ENCODE results near the gene CH25H.

The CH25H gene

DNA sequence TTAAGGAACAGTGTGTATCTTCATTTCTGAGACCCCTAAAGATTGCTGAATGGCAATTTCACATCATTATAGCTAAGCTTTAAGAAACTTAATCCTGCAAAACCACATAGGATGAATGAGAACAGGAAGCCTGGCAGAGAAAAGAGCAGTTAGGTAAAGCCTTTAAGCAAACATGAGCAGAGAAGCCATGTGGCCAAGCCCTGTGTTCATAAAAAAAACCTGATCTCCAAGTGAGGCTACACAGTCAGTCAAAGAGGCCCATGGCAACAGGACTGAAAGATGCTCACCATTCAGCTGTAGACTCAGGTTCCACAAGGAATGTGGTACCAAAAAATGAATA is 35.2 kb upstream of the CH25H start:
- H3K4me3 ChIP-seq (ENCODE audit: low read depth, low read length): no peak overlapping the region

DNA sequence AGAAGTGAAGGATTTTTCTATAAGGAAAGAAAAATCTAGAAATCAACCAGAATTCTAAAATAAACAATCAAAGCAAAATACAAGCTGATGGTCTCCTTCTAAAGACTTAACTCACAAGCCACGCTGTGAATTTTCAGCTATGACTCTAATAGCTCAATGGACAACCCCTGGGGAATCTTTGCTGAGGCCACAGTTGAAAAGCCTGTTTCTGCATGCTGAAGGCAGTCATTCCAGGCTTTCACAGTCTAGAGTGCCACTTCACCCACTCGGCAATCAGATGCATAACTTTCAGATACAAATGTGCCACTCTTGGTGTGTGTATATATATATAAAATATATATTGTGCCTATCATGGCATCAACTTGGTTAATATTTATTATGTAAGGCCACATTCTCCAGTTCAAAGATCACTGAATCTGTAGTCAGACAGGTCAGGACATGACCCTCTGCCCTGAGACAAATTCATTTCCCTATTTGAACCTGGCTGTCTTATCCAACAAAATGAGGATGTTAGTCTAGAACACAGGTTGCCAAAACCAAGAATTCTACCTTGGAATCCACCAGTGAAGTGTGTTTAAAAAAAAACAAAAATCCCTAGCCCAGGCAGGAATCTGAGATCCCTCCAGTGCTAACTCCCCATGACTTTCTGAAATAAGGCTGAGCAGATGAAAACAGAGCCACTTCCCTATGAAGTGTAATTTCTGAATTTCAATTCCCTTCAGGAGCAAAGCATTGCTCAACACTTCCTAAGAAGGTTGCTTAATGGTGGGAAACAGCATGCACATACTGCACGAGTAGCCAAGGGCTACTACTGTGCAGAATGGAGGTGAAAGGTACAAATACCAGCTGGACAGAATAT is 34.6 kb upstream of the CH25H start:
- Histone ChIP-seq H3K4me1 (ENCODE audit: control insufficient read depth, insufficient read depth, low read length) (peaks cover 11% of the 10 kb centered on the region), H3K9me3 (ENCODE audit: control insufficient read depth, insufficient read depth, low read length) (no peaks in the 10 kb centered on the region), H3K36me3 (ENCODE audit: control insufficient read depth, insufficient read depth, low read length) (no peaks in the 10 kb centered on the region), H3K27me3 (ENCODE audit: control insufficient read depth, insufficient read depth, low read length) (no peaks in the 10 kb centered on the region), H3K9ac (ENCODE audit: low read depth, low read length) (no peak overlapping the region), H3K4me3 (ENCODE audit: low read depth, low read length) (no peak overlapping the region)

More for the DNA sequence above, 35.2 kb upstream of the CH25H start:
- Histone ChIP-seq H3K36me3 (ENCODE audit: control insufficient read depth, insufficient read depth, low read length) (no peaks in the 10 kb centered on the region), H3K27me3 (ENCODE audit: control insufficient read depth, insufficient read depth, low read length) (no peaks in the 10 kb centered on the region), H3K4me1 (ENCODE audit: control insufficient read depth, insufficient read depth, low read length) (peaks cover 11% of the 10 kb centered on the region), H3K9me3 (ENCODE audit: control insufficient read depth, insufficient read depth, low read length) (no peaks in the 10 kb centered on the region), H3K9ac (ENCODE audit: low read depth, low read length) (no peak overlapping the region)

DNA sequence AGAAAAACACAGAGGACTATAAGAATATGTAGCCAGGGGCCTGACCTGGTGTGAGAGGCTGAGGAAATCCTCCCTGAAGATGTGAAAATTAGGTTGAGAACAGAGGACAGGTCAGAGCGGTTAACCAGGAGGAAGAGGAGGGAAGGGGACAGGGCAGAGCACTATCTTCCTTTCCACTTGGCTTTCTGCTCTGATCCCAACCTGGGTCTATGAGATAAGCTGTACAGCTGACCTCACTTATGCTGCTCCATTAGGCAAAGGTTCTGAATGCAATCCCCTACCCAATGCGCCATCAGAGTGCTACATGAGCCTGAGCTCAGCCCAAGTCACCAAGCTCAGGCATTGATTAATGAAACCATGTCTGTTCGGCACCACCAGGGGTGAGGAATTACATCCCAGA is 33.9 kb upstream of the CH25H start:
- Histone ChIP-seq H3K4me3 (ENCODE audit: low read depth, low read length) (no peak overlapping the region), H3K27me3 (ENCODE audit: control insufficient read depth, insufficient read depth, low read length) (no peaks in the 10 kb centered on the region), H3K9ac (ENCODE audit: low read depth, low read length) (no peak overlapping the region), H3K4me1 (ENCODE audit: control insufficient read depth, insufficient read depth, low read length) (peaks cover 11% of the 10 kb centered on the region), H3K9me3 (ENCODE audit: control insufficient read depth, insufficient read depth, low read length) (no peaks in the 10 kb centered on the region), H3K36me3 (ENCODE audit: control insufficient read depth, insufficient read depth, low read length) (no peaks in the 10 kb centered on the region)

DNA sequence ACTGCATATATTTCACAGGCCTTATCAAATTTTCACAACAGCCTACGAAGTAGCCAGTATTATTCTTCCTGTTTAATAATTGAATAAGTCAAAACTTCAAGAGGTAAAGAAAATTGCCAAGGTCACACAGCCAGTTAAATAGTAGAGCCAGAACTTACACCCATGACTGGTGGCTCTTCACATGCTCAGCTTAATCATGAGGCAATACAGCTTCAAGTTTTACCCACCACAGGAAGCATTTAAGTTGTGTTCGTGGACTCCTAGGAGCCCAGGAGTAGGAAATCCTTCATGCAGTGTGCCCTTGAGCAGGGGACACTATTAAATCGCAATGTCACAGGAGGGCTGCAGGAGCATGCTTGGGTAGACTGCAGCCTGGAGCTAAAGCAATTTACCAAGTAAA is 33.4 kb upstream of the CH25H start:
- H3K36me3 ChIP-seq (ENCODE audit: control insufficient read depth, insufficient read depth, low read length): no peaks in the 10 kb centered on the region
- H3K27me3 ChIP-seq (ENCODE audit: control insufficient read depth, insufficient read depth, low read length): no peaks in the 10 kb centered on the region
- peaks cover 11% of the 10 kb centered on the region for H3K4me1 ChIP-seq (ENCODE audit: control insufficient read depth, insufficient read depth, low read length)
- no peak overlapping the region for H3K9ac ChIP-seq (ENCODE audit: low read depth, low read length)
- H3K4me3 ChIP-seq (ENCODE audit: low read depth, low read length): no peak overlapping the region
- H3K9me3 ChIP-seq (ENCODE audit: control insufficient read depth, insufficient read depth, low read length): no peaks in the 10 kb centered on the region

DNA sequence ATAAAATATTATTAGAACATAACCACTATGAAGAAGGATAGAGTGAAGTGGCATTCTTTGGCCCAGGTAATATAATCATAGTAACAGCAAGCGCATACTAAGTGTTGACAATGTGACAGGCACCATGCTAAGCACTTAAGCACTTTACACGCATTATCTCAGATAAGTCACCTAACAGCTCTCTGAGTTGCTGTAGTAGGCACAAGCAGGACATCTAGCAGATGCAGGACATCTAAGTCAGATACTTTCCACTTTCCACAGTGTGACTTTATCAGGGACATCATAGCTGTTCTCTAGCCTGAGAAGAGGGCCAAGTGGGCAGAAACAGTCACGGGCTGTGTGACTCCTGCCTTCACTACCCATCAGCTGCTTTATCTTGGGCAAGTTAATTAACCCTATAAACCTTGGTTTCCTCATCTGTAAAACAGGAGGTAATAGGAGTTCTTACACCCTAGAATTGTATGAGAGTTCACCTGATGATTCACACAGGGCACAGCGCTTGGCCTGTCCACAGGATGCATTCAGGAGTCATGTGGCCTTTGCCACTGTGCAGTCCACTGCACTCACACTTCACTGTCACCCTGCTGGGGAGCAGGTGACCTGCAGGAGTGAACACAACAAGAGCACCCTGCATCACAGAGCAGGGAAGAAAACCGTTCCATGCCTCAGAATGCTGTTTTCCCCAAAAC is 32.0 kb upstream of the CH25H start:
- H3K27me3 ChIP-seq (ENCODE audit: control insufficient read depth, insufficient read depth, low read length): no peaks in the 10 kb centered on the region
- no peak overlapping the region for H3K9ac ChIP-seq (ENCODE audit: low read depth, low read length)
- no peaks in the 10 kb centered on the region for H3K9me3 ChIP-seq (ENCODE audit: control insufficient read depth, insufficient read depth, low read length)
- no peak overlapping the region for H3K4me3 ChIP-seq (ENCODE audit: low read depth, low read length)
- peaks cover 11% of the 10 kb centered on the region for H3K4me1 ChIP-seq (ENCODE audit: control insufficient read depth, insufficient read depth, low read length)
- H3K36me3 ChIP-seq (ENCODE audit: control insufficient read depth, insufficient read depth, low read length): no peaks in the 10 kb centered on the region

DNA sequence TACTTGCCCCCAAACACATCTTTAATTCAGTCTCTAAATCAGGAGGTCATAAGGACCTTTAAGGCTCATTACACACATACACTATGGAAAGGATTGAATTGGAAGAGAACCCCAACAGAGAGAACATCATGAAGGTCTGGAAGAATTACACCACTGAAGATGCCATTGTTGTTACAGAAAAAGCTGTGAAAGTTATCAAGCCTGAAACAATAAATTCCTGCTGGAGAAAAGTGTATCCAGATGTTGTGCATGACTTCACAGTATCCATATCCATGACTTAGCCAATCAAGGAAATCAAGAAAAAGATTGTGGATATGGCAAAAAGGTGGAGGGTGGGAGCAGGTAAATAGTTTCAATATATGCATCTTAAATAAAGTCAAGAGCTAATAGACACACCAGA is 30.7 kb upstream of the CH25H start:
- H3K9ac ChIP-seq (ENCODE audit: low read depth, low read length): no peak overlapping the region
- H3K4me3 ChIP-seq (ENCODE audit: low read depth, low read length): no peak overlapping the region
- H3K27me3 ChIP-seq (ENCODE audit: control insufficient read depth, insufficient read depth, low read length): no peaks in the 10 kb centered on the region
- H3K9me3 ChIP-seq (ENCODE audit: control insufficient read depth, insufficient read depth, low read length): no peaks in the 10 kb centered on the region
- peaks cover 7% of the 10 kb centered on the region for H3K4me1 ChIP-seq (ENCODE audit: control insufficient read depth, insufficient read depth, low read length)
- no peaks in the 10 kb centered on the region for H3K36me3 ChIP-seq (ENCODE audit: control insufficient read depth, insufficient read depth, low read length)

DNA sequence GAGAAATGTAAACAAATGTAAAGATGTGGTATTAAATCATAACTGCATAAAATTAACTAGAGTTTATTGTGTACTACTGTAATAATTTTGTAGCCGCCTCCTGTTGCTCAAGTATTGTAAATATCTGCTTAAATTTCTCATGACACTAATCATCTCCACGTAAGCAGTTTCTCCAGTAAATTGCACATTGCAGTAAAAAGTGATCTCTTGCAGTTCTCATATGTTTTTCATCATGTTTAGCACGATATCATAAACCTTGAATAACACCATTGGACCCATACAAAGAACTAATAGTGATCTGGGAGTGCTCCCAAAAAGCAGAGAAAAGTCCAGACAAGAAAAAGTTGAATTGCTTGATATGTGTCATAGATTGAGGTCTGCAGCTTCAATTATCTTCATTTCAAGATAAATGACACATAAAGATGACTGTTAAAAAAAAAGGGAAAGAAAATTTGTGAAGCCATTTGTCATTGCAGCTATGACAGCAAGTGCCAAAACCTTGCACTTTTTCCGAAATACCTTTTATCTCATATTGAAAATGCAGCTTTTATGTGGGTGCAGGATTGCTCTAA is 29.2 kb upstream of the CH25H start:
- Histone ChIP-seq H3K4me1 (ENCODE audit: control insufficient read depth, insufficient read depth, low read length) (no peaks in the 10 kb centered on the region), H3K27me3 (ENCODE audit: control insufficient read depth, insufficient read depth, low read length) (no peaks in the 10 kb centered on the region), H3K36me3 (ENCODE audit: control insufficient read depth, insufficient read depth, low read length) (no peaks in the 10 kb centered on the region), H3K9me3 (ENCODE audit: control insufficient read depth, insufficient read depth, low read length) (no peaks in the 10 kb centered on the region), H3K9ac (ENCODE audit: low read depth, low read length) (no peak overlapping the region), H3K4me3 (ENCODE audit: low read depth, low read length) (no peak overlapping the region)

DNA sequence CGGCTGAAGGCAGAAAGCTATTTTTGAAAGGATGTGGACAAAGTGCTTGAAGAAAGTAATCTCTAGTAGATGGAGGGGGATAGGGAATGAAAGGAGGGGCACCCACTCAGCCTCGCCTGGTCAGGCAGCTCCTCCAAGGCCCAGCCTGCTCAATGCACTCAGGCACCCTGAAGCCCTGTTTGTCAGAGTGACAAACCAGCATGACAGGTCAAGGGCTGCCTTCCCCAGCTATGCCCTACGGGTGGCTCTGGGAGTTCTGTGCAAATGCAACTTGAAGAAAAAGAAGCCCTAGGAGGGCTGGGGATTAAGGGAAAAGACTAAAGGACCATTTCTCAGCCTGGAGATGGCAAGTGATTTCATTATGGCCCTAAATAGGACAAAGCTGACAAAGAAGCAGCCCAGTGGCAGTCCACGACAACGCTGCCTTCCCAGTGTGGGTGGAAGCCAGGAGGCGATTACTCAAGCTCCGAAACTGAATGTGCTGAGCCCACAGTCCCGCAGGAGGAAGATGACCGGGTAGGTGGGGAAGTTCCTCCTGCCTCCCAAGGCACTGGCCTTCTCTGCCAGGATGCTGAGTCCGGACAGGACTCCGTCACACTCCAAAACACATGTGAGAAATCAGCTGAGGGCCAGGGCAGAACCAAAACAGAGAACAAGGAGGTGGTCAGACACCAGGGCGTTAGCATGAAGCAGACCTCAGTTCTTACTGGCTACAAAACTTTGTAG is 28.1 kb upstream of the CH25H start:
- no peaks in the 10 kb centered on the region for H3K4me1 ChIP-seq (ENCODE audit: control insufficient read depth, insufficient read depth, low read length)
- H3K4me3 ChIP-seq (ENCODE audit: low read depth, low read length): no peak overlapping the region
- no peaks in the 10 kb centered on the region for H3K9me3 ChIP-seq (ENCODE audit: control insufficient read depth, insufficient read depth, low read length)
- no peaks in the 10 kb centered on the region for H3K27me3 ChIP-seq (ENCODE audit: control insufficient read depth, insufficient read depth, low read length)
- no peak overlapping the region for H3K9ac ChIP-seq (ENCODE audit: low read depth, low read length)
- H3K36me3 ChIP-seq (ENCODE audit: control insufficient read depth, insufficient read depth, low read length): no peaks in the 10 kb centered on the region

DNA sequence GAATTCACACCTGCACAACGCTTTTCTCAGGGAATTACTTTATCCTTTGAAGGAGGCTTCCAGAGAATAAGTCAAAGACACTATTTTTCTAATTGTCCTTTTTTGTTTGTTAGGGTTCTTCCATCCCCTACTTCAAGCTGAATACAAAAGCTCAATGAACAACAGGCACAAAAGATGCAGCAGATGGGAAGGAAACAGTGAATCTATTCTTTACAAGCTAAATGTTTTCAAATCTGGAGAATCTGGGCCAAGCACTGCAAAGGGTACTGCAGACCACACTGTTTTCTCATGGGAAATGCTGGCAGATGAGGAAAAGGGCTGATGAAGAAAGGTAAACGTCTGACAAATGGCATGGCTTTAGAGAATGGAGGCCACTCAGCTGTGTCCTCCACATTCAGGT is 25.9 kb upstream of the CH25H start:
- Histone ChIP-seq H3K27me3 (ENCODE audit: control insufficient read depth, insufficient read depth, low read length) (no peaks in the 10 kb centered on the region), H3K9ac (ENCODE audit: low read depth, low read length) (no peak overlapping the region), H3K36me3 (ENCODE audit: control insufficient read depth, insufficient read depth, low read length) (no peaks in the 10 kb centered on the region), H3K9me3 (ENCODE audit: control insufficient read depth, insufficient read depth, low read length) (peaks cover 5% of the 10 kb centered on the region), H3K4me1 (ENCODE audit: control insufficient read depth, insufficient read depth, low read length) (no peaks in the 10 kb centered on the region), H3K4me3 (ENCODE audit: low read depth, low read length) (no peak overlapping the region)

DNA sequence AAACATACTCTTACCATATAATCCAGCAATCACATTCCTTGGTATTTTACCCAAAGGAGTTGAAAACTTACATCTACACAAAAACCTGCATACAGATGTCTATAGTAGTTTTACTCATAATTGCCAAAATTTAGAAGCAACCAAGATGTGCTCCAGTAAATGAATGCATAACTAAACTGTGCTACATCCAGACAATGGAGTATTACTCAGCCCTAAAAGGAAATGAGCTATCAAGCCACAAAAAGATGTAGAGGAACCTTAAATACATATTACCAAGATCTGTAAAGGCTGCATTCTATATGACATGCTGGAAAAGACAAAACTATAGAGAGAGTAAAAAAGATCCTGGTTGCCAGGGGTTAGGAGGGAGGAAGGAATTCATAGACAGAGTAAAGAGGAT is 21.8 kb upstream of the CH25H start:
- H3K27me3 ChIP-seq (ENCODE audit: control insufficient read depth, insufficient read depth, low read length): no peaks in the 10 kb centered on the region
- H3K9me3 ChIP-seq (ENCODE audit: control insufficient read depth, insufficient read depth, low read length): peaks cover 5% of the 10 kb centered on the region
- no peak overlapping the region for H3K9ac ChIP-seq (ENCODE audit: low read depth, low read length)
- H3K4me3 ChIP-seq (ENCODE audit: low read depth, low read length): no peak overlapping the region
- no peaks in the 10 kb centered on the region for H3K36me3 ChIP-seq (ENCODE audit: control insufficient read depth, insufficient read depth, low read length)
- no peaks in the 10 kb centered on the region for H3K4me1 ChIP-seq (ENCODE audit: control insufficient read depth, insufficient read depth, low read length)

DNA sequence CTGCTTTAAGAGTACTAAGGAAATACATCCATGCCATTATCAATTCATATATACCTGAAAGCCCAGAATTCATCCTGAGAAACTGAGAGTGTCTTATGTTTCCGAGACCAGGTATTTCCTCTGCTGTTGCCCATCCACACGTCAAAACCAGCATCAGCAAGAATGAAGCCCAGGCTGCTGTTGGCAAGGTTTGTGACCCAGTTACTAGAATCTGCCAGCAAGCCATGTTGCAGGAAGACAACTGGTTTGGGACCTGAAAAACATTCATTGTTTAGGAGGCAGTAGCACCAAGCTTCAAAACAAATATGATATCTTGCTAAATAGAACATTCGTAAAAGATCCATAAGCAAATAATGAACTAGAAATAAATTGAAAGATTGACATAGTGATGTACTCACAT is 21.0 kb upstream of the CH25H start:
- peaks cover 5% of the 10 kb centered on the region for H3K9me3 ChIP-seq (ENCODE audit: control insufficient read depth, insufficient read depth, low read length)
- no peak overlapping the region for H3K9ac ChIP-seq (ENCODE audit: low read depth, low read length)
- H3K27me3 ChIP-seq (ENCODE audit: control insufficient read depth, insufficient read depth, low read length): no peaks in the 10 kb centered on the region
- H3K36me3 ChIP-seq (ENCODE audit: control insufficient read depth, insufficient read depth, low read length): no peaks in the 10 kb centered on the region
- no peak overlapping the region for H3K4me3 ChIP-seq (ENCODE audit: low read depth, low read length)
- no peaks in the 10 kb centered on the region for H3K4me1 ChIP-seq (ENCODE audit: control insufficient read depth, insufficient read depth, low read length)
